ENCODE measurements around the gene SKP2. TPM values are rescaled to one million over a fixed set of nuclear protein-coding genes. Genes with fewer than 3 reads are reported as not detected.

Gene SKP2
- polyA plus RNA-seq, 2 of the 4 experiments (the other 2 are of a cell fraction): 11.4 to 13.7 TPM

- 91% methylated on average over 1 of the region's 1 CpG for WGBS (ENCODE audit: missing lambda C conversion rate)
- ChIA-PET POLR2A (no interaction called here), CTCF (interaction anchor here (1.5 to 2.8 kb wide), 2 partner anchors 24 to 88 kb away, joined by 3 to 17 read pairs; partner anchors contain the start of gene NADK2)
- ATAC-seq: no peak
- Histone ChIP-seq H3K9me3 (no peaks in the 10 kb centered on the region), H3K4me1 (no peaks in the 10 kb centered on the region), H3K27ac (no peak overlapping the region), H3K4me2 (no peak overlapping the region), H3K4me3 (no peak overlapping the region)
- FAIRE-seq: no peak
- TF ChIP-seq CTCF (IDR thresholded peaks at IDR 0.05) (no peak), POLR2A (IDR thresholded peaks at IDR 0.05; ENCODE audit: low read length) (no peak), NR3C1 (IDR thresholded peaks at IDR 0.05) (no peak), KDM1A (IDR thresholded peaks at IDR 0.05; ENCODE audit: low read depth) (no peak), POLR2AphosphoS2 (conservative IDR thresholded peaks at IDR 0.05; ENCODE audit: low read length) (no peak), FOXS1 (CRISPR knock-in tag; IDR thresholded peaks at IDR 0.05) (no peak)
- no peak for DNase-seq (ENCODE audit: low read depth in 1 of 2, low spot score in 1 of 2)
These were observed 66.1 kb downstream of the SKP2 start for GRCh38 chr5:36217988-36218387.

- ATAC-seq: no peak
- DNase-seq (ENCODE audit: low read depth in 1 of 2, low spot score in 1 of 2): no peak
- FAIRE-seq: no peak
- Histone ChIP-seq H3K27ac (no peak overlapping the region), H3K4me1 (0 out of 3 replicates have a peak, but pooled peaks cover under 1% of the 10 kb centered on the region), H3K4me3 (no peak overlapping the region), H3K9me3 (no peaks in the 10 kb centered on the region), H3K4me2 (no peak overlapping the region)
- 97% methylated on average over 1 of the region's 1 CpG for WGBS (ENCODE audit: missing lambda C conversion rate)
- POLR2A ChIA-PET: no interaction called here
- TF ChIP-seq MAX (IDR thresholded peaks at IDR 0.05): no peak
- TF ChIP-seq KDM5A (IDR thresholded peaks at IDR 0.05): no peak
- no peak for TF ChIP-seq KDM1A (IDR thresholded peaks at IDR 0.05; ENCODE audit: low read depth)
- no peak for TF ChIP-seq CBX8 (IDR thresholded peaks at IDR 0.05)
- no peak for TF ChIP-seq E2F6 (IDR thresholded peaks at IDR 0.05; ENCODE audit: borderline replicate concordance, low read depth)
- TF ChIP-seq HOXB5 (CRISPR knock-in tag; IDR thresholded peaks at IDR 0.05): no peak
- TF ChIP-seq EP300 (IDR thresholded peaks at IDR 0.05): no peak
- no peak for TF ChIP-seq MAZ (IDR thresholded peaks at IDR 0.05; ENCODE audit: borderline replicate concordance, low read depth, low read length)
- TF ChIP-seq SMC3 (IDR thresholded peaks at IDR 0.05): no peak
- no peak for TF ChIP-seq ELK1 (IDR thresholded peaks at IDR 0.05; ENCODE audit: low read depth, low read length)
- TF ChIP-seq TP53 (CRISPR knock-in tag; IDR thresholded peaks at IDR 0.05): no peak
- TF ChIP-seq CHD4 (IDR thresholded peaks at IDR 0.05; ENCODE audit: borderline replicate concordance): no peak
- CTCF ChIA-PET: no interaction called here
These were observed 70.7 kb downstream of the SKP2 start for GRCh38 chr5:36222620-36223019.

- Histone ChIP-seq H3K4me2 (no peak overlapping the region), H3K4me1 (peaks cover 9% of the 10 kb centered on the region; the same call in 2 of the 3 replicates), H3K9me3 (no peaks in the 10 kb centered on the region), H3K4me3 (no peak overlapping the region), H3K27ac (no peak overlapping the region)
- POLR2A ChIA-PET: no interaction called here
- DNase-seq (ENCODE audit: low read depth in 1 of 2, low spot score in 1 of 2): no peak
- ATAC-seq: no peak
- no peak for FAIRE-seq
- CTCF ChIA-PET: interaction anchor here (1.2 to 1.6 kb wide), 2 partner anchors 11 to 15 kb away, joined by 3 to 5 read pairs; partner anchors contain the start of gene NADK2
- no peak for TF ChIP-seq NFE2L2 (conservative IDR thresholded peaks at IDR 0.05; ENCODE audit: low read length)
- TF ChIP-seq HES2 (IDR thresholded peaks at IDR 0.05): no peak
- TF ChIP-seq EHMT2 (IDR thresholded peaks at IDR 0.05; ENCODE audit: low read depth): no peak
- no peak for TF ChIP-seq ESRRA (IDR thresholded peaks at IDR 0.05; ENCODE audit: borderline replicate concordance, low read length)
These were observed 75.1 kb downstream of the SKP2 start for GRCh38 chr5:36227046-36227445.

All from A549 (cell line).